Gastroesophageal sphincter (tissue), 4 donors: ENCODE data around the gene SYNGR1. TPM values are rescaled to one million over a fixed set of nuclear protein-coding genes. Genes with fewer than 3 reads are reported as not detected.

Source experiments
- ATAC-seq: fragments of 150-250 bp; one replicate; pipeline ENCODE4 v1.9.1; 2016; ENCODE audit warnings: mild to moderate bottlenecking, moderate library complexity
- H3K27ac ChIP-seq, 4 donors: fragments of 200-600 bp; sonication (generic) in 3 of 4; 1 replicate in 3 of 4; 2 replicates in 1 of 4; pipeline ENCODE4 v1.5.1; 2016 to 2019
- H3K27me3 ChIP-seq: fragments of 200-600 bp; sonication (generic); one replicate; pipeline ENCODE4 v1.5.1; 2019
- H3K36me3 ChIP-seq, 2 donors: fragments of 200-600 bp; sonication (generic); one replicate each; pipeline ENCODE4 v1.5.1; 2019; ENCODE audit warnings: control low read depth in 1 of 2
- H3K4me1 ChIP-seq, 3 donors: fragments of 200-600 bp; sonication (generic); 1 replicate in 2 of 3; 2 replicates in 1 of 3; pipeline ENCODE4 v1.5.1; 2016 to 2019; ENCODE audit warnings: control low read depth in 2 of 3
- H3K4me3 ChIP-seq, 2 donors: fragments of 200-600 bp; sonication (generic); one replicate each; pipeline ENCODE4 v1.5.1; 2019; ENCODE audit warnings: mild to moderate bottlenecking in 1 of 2, moderate library complexity in 1 of 2
- H3K9me3 ChIP-seq, 3 donors: fragments of 200-600 bp; sonication (generic); one replicate each; pipeline ENCODE4 v1.5.1; 2017 to 2019; ENCODE audit warnings: control low read depth in 2 of 3
- CTCF ChIP-seq, 4 experiments: fragments of 200-600 bp in 2 of 4; fragments of 450-650 bp in 2 of 4; sonication (generic) in 1 of 4; IDR thresholded peaks; one replicate each; pipeline ENCODE4 v1.5.1; 2017 to 2019; ENCODE audit warnings: antibody characterized with exemption in 4 of 4, mild to moderate bottlenecking in 2 of 4, moderate library complexity in 2 of 4
- EP300 ChIP-seq: sonication (generic); formaldehyde crosslinking; IDR thresholded peaks from one replicate; pipeline ENCODE4 v1.6.1; 2017; ENCODE audit warnings: antibody characterized with exemption, mild to moderate bottlenecking
- POLR2A ChIP-seq, 2 donors: fragments of 450-650 bp; IDR thresholded peaks; one replicate each; pipeline ENCODE4 v1.6.1; 2017; ENCODE audit warnings: antibody characterized with exemption in 2 of 2, mild to moderate bottlenecking in 2 of 2, moderate library complexity in 1 of 2
- POLR2AphosphoS5 ChIP-seq: sonication (generic); formaldehyde crosslinking; IDR thresholded peaks from one replicate; pipeline ENCODE4 v1.6.1; 2017; ENCODE audit warnings: antibody characterized with exemption
- WGBS, 2 donors: methylation state at CpG; one replicate each; pipeline ENCODE4 v1.1.5; 2018; ENCODE audit warnings: low coverage in 1 of 2; 5-methylcytosine and 5-hydroxymethylcytosine counted together
- total RNA-seq, 4 donors: library from RNA; depleted of rRNA; stranded (reverse); fragments of >200 nt; gene quantifications; one replicate each; pipeline ENCODE4 v1.1.0, GENCODE V29; 2016

Gene SYNGR1
- total RNA-seq, 4 donors from 2014 or later: 13.3 to 34.2 (median 20.1) TPM

- Histone ChIP-seq H3K4me1 (peaks cover 0 to 74% (median 40%) of the 10 kb centered on the region in 3 donors), H3K27ac (peak overlapping the region in 2 of 4 donors; percentile 9 to 35), H3K4me3 (no peak overlapping the region), H3K36me3 (peaks cover 3 to 71% of the 10 kb centered on the region in 2 donors), H3K27me3 (no peaks in the 10 kb centered on the region), H3K9me3 (no peaks in the 10 kb centered on the region)
- WGBS, 2 donors: 40 to 50% methylated on average over 1 to 6 of the region's 20 CpGs
- ATAC-seq: no peak
- TF ChIP-seq EP300 (no peak), POLR2AphosphoS5 (peak; percentile 23)
These were observed 36.4 kb upstream of the SYNGR1 start for GRCh38 chr22:39313258-39314001.

- Histone ChIP-seq H3K4me1 (peaks cover 0 to 68% (median 35%) of the 10 kb centered on the region in 3 donors), H3K4me3 (no peak overlapping the region), H3K27ac (peak overlapping the region in 1 of 4 donors; percentile 35), H3K36me3 (peaks cover 3 to 71% of the 10 kb centered on the region in 2 donors), H3K9me3 (no peaks in the 10 kb centered on the region), H3K27me3 (no peaks in the 10 kb centered on the region)
- TF ChIP-seq CTCF (IDR thresholded peaks at IDR 0.05) (no peak), POLR2A (IDR thresholded peaks at IDR 0.05) (no peak), POLR2AphosphoS5 (no peak), EP300 (no peak)
- WGBS, 2 donors: 80 to 83% methylated on average over 8 to 9 of the region's 14 CpGs
- no peak for ATAC-seq
These were observed 35.4 kb upstream of the SYNGR1 start for GRCh38 chr22:39314251-39314971.

GRCh38 chr22:39315389-39315788 lies 34.4 kb upstream of the SYNGR1 start:
- Histone ChIP-seq H3K9me3 (no peaks in the 10 kb centered on the region), H3K36me3 (peaks cover 3 to 71% of the 10 kb centered on the region in 2 donors), H3K27me3 (no peaks in the 10 kb centered on the region), H3K4me1 (peaks cover 0 to 62% (median 31%) of the 10 kb centered on the region in 3 donors), H3K4me3 (no peak overlapping the region), H3K27ac (peak overlapping the region in 3 of 4 donors; percentile 43 to 98 (median 96))
- ATAC-seq: no peak
- TF ChIP-seq EP300: no peak
- WGBS, 2 donors: 60 to 67% methylated on average over 1 to 2 of the region's 13 CpGs

GRCh38 chr22:39316440-39317083 lies 33.2 kb upstream of the SYNGR1 start:
- TF ChIP-seq CTCF (IDR thresholded peaks at IDR 0.05): peak in 3 of 4 experiments; percentile 76 to 91 (median 86)
- TF ChIP-seq POLR2AphosphoS5: peak; percentile 72
- no peak for TF ChIP-seq POLR2A (IDR thresholded peaks at IDR 0.05)
- TF ChIP-seq EP300: no peak
- WGBS, 2 donors: 53% methylated on average over 8 of the region's 17 CpGs; no CpG with 5 or more reads in 1 of the 2 donors
- Histone ChIP-seq H3K27me3 (no peaks in the 10 kb centered on the region), H3K9me3 (no peaks in the 10 kb centered on the region), H3K27ac (peak overlapping the region in 3 of 4 donors; percentile 43 to 98 (median 96)), H3K36me3 (peaks cover 3 to 67% of the 10 kb centered on the region in 2 donors), H3K4me1 (peaks cover 0 to 57% (median 31%) of the 10 kb centered on the region in 3 donors), H3K4me3 (peak overlapping the region in 1 of 2 donors; percentile 9)
- ATAC-seq: peak; percentile 63

GRCh38 chr22:39317084-39317774 lies 32.6 kb upstream of the SYNGR1 start:
- no peak for ATAC-seq
- Histone ChIP-seq H3K27me3 (no peaks in the 10 kb centered on the region), H3K4me3 (peak overlapping the region in 1 of 2 donors; percentile 79), H3K9me3 (no peaks in the 10 kb centered on the region), H3K27ac (peak overlapping the region in 3 of 4 donors; percentile 43 to 98 (median 96)), H3K36me3 (peaks cover 3 to 60% of the 10 kb centered on the region in 2 donors), H3K4me1 (peaks cover 0 to 57% (median 31%) of the 10 kb centered on the region in 3 donors)
- WGBS, 2 donors: 25 to 50% methylated on average over 2 to 5 of the region's 9 CpGs
- TF ChIP-seq EP300: no peak
- TF ChIP-seq POLR2AphosphoS5: no peak
- TF ChIP-seq POLR2A (IDR thresholded peaks at IDR 0.05): no peak
- no peak for TF ChIP-seq CTCF (IDR thresholded peaks at IDR 0.05)
